Smooth muscle cell of the brain vasculature (primary cell): ENCODE measurements around the gene DHCR7.

ENCODE experiments used
- DNase-seq: peaks from one replicate; pipeline ENCODE4 v3.0.0-alpha.2; 2012; ENCODE audit warnings: low read depth, low spot score

DHCR7 gene

DNA sequence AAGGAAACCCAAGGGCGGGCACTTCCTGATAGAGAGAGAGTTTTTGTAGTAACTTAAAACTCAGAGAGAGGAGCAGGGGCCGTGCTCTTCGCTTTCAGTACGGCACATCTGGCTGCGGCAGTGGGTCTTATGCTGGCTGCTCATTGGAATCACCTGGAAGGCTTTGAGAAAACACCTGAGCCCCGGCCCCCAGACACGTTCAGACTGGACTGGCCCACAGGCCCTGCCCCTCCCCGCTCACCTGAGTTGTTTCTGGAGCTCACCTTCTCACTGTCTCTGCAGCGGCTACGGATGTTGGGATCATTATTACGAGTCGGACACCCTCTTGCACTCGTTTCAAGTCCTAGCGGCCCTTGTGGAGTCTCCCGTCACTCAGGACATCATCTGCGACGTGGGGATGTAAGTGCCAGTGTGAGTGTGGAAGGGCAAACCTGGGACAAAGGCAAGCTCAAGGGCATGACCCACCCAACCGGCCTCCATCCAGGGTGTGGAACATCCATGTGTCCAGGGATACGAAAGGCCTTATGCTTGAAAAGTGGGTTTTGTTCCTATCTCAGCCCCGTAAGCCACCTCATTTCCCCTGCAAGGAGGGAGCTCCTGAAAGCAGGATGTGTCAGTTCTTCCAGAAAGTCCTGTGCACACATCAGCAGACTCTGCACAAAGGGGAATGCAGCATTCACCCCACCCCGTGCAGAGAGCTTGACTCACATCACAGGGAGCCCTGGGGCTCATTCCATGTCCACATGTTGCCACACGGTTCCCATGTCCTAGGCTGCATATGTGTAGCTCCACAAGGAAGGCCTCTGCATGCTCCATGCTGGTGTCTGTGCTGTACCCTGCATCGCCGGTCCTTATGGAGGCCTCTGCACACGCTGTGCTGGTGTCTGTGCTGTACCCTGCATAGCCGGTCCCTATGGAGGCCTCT lies 10.2 kb upstream of the DHCR7 start:
- no peak for DNase-seq

DNA sequence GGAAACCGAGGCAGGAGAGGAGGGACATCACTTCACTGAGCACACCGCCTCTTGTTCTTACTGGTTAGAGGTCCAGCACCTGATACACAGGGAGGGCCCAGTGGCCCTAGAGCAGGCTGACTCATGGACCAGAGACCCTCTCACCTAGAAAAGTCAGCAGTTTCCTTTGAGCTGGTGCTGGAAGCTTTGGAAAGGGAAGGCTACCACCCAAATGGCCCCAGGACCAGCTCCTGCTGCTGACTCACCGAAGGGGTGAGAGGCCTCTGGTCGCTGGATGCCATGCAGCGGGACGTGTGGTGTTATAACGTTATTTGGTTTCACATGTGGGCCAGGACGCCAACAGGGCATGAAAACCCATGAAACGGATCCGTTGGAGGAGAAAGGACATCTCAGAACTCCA lies 8.6 kb upstream of the DHCR7 start:
- DNase-seq = no peak

DNA sequence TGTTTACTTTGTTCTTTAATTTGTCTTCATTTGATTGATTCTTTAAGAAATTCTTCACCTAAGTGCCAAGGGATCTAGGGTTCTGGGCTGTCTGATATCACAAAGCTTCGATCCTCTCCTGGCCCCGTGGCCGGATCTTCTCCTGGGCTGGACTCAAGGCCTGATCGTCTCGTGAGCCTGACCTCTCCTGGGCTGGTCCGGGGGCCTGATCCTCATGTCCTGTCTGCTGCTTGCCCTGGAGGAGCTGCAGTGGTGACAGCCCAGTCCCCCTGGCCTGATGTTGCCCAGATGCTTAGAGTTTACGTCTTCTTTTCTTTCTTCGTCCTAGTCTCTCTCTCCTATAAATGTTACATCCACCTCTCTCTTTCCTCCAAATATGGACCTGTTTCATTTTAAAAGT lies 8.1 kb upstream of the DHCR7 start:
- DNase-seq = no peak

DNA sequence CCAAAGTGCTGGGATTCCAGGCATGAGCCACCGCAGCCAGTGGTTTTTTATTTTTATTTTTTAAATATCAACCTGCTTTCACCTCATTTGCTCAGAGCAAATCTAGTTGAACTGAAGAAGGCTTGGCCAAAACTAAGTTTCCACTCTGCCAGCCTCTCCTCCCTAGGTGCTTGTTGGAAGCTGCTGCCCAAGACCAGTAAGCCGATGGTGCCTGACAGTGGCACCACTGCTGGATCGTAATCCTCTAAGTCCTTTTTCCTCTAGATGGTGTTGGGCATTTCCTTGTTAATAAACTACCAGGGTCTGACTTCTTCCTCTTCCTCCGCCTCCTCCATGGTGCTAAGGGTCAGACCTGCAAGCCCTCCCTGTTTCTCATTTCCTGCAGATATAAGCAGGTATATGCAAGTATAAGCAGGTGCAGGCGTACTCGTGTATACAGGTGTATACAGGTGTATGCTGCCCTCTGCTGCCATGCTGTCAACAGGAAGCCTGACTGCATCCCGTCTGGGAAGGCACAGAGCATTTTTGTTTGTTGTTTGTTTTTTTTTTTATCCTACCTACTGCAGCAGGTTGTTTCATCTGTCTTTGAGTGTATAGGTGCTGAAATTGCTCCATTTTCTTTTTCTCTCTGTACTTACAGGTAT lies 6.4 kb upstream of the DHCR7 start:
- no peak for DNase-seq

DNA sequence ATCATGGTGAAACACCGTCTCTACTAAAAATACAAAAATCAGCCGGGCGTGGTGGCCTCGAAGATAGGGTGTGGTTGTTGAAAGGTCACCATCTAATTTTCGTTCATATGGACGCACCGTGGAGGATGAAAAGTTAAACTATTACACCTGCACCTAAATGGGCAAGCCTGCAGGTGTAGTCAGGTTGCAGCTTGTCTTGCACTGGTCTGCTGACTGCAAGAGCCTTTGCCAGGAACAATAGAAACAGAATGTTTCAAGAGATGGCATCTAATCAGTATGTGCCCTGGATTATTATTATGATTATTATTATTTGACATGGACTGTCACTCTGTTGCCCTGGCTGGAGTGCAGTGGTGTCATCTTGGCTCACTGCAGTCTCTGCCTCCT lies 5.7 kb upstream of the DHCR7 start:
- DNase-seq = no peak

DNA sequence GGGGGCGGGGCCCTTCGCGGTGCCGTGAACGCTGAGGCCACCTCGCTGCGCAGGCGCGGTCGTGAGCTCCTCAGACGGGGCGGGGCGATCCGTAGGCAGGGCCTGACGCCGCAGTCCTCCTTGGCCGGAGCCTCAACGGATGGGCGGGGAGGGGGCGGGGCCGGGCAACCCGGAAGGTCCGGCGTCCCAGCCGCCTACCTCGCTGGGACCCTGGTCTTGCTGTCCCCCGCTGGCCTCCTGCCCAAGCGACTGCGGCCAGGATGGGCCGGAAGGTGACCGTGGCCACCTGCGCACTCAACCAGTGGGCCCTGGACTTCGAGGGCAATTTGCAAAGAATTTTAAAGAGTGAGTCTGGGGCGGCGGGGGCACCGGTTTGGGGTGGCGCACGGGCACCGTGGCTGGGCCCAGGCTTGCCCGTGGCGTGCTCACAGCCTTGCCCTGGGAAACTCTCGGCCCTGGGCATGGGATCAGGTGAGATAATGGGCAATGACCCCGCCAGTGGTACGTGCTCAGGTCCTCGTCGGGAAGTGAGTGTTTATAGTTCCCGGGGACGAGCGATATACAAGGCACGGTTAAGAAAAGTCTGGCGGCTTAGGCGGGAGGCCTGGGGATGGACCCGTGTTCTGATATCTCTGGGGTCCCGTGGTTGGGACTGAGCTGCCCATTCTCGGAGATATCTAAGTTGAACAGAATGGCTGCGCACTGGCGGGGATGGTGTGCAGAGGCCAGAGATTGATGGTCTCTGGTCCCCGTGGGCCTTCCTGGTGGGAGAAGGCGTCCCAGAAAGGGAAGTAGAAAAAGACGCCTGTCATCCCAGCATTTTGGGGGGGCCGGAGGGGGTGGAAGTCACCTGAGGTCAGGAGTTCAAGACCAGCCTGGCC lies 5.1 kb upstream of the DHCR7 start, which contains the start of gene NADSYN1:
Gene NADSYN1, plus strand, starts transcription at position 167 of the 881 bp plus-strand sequence. Its CDS starts 94 bp downstream, at position 261.
- peak; percentile 74 for DNase-seq

DNA sequence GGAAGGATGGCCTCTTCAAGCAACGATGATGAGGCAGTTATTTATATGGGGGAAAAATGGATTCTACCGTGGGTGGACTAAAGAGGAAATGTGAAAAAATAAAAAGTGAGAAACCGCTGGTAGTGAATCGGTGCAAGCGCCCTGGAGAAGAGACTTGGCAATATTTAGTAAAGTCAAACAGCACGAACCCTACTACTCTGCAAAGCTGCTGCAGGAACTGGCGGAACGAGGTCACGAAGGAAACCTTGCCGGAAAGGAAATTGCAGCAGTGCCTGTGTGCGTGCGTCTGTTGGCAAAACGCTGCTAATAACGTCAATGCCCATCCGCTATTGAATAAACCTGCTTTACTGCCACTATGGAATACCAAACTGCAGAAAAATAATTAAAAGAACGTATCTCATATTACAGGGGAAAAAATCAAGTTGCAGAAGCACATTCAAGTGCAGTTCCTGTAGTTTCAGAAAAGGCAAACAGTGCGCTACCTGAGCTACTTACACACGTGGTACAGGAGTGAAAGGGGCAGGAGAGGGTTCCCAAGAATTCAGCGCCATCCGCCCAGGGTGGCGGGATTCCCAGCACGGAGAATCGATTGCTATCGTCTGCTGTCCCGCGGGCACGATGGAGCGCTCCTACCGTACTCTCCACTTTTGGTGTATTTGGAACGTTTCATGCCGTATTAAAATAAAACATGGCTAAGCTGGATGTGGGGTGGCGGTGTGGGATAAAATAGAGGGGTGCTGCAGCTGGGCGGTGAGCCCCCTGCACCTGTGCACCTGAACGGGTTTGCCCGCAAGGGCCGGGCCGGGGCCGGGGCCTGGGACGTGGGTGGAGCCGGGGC lies 4.2 kb upstream of the DHCR7 start:
- no peak for DNase-seq

DNA sequence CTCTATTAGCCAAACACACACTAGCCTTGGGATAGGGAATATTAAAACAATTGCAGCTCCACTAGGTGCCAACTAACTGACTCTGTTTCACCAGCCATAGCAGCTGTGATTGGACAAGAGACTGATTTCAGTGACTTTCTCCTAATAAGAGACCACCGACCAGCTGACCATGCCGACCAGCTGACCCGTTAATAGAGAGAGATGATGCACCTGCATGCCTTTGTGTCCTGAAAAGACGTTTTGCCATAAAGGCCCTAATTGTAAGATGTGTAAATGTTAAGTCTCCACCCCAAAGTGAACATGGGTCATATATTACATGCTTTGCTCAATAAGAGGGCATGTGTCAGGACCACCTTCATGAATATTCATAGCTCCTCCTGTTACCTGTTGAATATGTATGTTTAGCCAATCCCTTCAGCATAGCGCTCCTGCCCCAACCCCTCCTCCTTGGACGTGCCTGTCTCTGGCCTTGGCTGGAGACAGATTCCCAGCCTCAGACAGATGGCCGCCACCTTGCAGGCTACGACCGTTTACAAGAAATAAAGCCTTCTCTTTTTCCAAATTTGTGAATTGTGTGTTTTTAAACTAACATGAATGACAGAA lies 3.5 kb upstream of the DHCR7 start:
- DNase-seq = no peak

DNA sequence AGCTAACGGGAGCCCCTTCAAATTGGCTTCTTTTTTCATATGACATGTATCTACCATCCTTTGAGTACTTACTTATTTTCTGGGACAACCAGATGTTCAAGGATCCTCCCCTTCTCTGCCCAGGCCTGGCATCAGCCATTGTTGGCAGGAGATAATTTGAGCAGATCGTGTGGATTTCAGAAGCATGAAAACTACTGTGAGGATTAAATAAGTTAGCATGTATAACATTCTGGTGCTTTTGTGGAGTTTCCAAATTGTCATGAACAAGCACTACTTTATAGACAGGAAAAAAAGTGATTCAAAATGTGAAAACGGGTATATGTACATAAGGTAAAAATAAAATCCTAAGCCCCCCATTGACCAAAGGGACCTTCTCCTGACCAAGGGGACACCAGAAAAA lies 2.7 kb upstream of the DHCR7 start:
- DNase-seq = no peak

DNA sequence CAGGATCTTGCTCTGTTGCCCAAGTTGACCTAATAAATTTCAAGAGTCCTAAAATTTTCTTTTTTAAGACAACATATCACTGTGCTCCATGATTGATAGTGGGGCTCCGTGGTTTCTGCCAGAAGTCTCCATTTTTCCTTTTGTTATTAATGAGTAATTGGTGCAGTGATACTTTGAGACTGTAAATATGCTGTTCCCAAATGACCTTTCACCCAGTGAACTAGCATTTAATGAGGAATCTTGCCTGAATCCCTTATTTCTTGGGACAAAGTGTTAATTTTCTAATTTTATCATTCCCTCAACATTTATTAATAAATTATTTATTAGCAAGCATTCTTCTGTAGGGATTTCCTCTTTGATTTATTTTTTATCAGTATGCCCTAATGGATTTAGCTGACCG lies 2.3 kb upstream of the DHCR7 start:
- DNase-seq = no peak

DNA sequence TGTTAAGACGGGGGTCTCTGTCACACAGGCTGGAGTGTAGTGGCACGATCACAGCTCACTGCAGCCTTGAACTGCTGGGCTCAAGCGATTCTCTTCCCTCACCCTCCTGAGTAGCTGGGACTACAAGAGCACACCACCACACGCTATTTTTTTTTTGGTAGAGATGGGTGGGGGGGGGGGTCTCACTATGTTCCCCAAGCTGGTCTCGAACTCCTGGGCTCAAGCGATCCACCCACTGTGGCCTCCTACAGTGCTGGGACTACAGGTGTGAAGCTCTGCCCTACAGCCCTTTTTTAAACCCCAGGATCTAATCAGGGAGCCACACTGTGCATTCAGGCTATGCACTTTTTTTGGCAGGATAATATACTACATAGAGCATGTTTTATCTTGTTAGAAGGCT lies 1.4 kb upstream of the DHCR7 start:
- no peak for DNase-seq

DNA sequence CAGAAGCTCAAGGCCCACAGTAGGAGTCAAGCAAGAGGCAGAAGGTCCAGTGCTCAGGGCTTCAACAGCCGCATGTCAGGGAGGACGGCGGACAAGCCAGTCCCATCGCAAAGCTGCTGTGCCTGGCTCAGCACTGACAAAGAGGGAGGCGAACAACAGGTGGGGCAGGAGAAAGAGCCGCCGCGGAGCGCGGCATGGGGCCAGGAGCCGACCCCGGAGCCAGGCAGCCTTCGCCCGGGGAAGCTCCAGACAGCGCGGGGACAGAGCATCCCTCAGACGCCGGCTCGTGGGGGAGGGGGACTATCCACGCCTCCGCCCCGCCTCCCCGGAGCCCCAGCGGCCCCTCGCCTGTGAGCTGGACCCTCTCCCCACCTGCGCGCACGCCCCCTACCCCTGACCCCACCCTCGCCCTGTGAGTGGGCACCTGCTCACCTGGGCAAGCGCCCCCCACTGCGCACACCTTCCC lies 369 bp downstream of the DHCR7 start:
- DNase-seq = no peak

DNA sequence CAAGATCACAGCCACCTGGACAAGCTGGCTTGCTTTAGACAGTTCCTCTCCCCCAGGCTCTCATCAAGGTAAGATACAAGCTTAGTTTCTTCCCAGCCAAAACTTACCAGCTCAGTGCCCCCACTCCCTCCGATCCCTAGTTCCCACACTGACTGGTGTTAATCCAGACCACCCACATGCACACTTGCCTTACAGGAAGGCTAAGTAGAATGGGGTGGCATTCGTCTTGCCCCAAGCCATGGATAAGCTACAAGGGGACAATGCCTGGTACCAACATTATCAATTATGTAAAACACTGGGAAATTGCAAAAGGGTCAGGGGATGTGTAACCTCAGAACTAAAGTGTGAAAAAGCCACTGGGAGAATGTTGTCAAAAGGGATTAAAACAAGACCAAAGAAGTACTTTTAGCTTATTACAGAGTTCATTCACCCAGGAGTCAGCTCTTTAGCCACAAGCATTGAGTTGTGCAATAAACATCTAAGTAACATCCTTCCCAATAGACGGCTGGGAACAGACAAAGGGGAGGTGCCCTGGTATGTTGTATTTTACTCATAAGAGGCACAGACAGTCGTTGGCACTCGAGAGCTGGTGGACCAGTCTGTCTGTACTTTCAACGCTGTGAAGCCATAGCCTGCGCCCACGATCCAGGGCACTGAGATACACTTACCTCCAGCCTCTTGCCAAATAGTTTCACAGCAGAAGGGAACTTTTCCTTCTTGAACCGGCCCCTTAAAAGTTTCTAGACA lies 1.1 kb downstream of the DHCR7 start:
- no peak for DNase-seq

DNA sequence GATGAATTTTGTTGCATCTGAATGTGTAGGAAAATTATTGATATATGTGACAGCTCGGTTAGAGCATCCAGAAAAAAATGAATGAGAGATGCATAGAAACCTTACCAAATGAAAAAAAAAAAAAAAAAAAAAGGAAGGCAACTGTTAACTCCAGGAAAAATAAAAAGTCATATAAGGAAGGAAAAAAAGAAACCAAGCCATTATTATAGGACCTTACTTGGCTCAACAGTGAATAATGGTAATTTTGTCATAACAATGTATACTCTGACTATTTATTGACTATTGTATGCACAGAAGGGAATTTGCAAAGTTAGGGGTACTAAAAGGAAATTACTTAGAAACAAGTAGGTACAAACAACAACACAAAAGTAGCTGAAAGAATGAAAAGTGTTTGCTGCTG lies 2.0 kb downstream of the DHCR7 start:
- DNase-seq = no peak

DNA sequence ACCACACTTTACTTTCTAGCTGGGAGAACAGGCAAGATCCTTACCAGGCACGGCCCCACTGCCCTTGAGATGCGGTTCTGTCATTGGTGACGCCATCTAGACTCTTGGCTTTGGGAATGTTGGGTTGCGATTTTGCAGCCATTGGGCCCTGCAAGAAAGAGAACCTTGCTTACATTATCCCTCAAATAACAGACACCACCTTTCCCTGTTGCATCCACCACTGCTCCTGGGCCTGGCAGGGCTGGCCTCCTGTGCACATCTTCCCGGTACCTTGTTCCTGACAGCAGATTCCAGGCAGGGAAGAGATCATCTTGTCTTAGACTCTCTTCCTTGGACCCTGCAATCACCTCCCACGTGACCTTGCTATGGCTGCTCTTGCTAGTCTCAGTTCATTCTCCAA lies 3.4 kb downstream of the DHCR7 start:
- DNase-seq = no peak

DNA sequence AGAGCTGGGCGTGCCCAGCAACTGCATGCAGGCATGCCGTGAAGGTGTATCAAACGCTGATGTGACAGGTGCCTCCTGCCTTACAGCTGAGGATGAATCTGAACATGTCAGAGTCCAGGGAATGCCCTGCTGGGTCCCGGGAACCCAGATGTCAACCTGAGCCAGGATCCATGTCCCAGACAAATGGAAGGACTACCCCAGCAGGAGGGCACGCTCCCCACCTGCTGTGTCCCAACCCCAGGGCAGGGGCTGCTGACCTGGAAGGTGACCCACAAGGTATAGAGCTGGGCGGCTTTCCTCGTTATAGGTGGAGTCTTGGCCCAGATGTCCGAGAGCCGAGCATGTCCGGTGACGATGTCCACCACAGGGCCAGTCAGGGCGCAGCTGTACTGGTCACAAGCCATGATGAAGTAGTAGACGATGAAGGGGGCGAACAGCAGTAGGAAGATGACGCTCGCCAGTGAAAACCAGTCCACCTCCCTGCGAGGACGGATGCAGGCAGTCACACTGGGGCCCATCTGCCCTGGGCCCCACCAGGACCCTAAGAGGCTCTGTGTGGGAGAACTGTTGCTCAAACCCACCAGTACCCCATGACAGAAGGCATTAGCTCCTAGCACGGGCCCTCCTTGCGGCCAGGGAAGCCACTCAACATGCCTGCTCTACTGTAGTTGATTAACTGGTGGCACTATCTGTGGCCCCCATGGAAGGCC lies 4.3 kb downstream of the DHCR7 start:
- DNase-seq = no peak

DNA sequence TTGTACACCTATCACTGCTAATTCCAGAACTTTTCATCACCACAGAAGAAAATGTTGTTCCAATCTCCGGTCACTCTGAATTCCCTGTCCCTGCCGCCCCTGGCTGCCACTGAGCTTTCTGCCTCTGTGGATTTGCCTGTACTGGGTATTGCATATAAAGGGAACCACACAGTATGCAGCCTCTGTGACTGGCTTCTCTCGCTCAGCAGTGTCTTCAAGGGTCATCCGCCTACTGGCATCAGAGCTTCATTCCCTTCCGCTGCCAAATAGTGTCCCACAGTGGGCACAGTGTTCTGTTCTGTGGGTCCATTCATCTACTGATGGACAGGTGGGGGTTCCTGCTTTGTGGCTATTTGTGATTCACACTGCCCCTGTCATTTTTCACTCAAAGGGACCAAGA lies 5.3 kb downstream of the DHCR7 start:
- no peak for DNase-seq

DNA sequence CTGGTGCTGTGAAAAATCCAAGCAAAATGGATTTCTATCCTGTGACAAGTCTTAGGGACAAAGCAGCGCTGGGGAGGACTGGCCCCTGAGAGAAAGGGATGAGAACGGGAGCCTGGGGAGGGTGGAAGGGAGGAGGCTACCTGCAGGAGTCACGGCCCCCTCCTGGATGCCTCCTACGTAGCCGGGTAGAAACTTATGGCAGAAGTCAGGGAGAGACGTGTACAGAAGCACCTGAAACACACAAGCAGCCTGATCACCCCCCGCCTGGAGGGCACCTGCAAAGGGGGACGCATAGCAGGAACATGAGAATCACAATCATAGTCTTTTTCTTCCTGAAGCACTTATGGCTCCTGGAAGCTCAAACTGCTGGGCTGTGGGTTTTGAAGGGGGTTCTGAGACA lies 6.1 kb downstream of the DHCR7 start:
- no peak for DNase-seq

DNA sequence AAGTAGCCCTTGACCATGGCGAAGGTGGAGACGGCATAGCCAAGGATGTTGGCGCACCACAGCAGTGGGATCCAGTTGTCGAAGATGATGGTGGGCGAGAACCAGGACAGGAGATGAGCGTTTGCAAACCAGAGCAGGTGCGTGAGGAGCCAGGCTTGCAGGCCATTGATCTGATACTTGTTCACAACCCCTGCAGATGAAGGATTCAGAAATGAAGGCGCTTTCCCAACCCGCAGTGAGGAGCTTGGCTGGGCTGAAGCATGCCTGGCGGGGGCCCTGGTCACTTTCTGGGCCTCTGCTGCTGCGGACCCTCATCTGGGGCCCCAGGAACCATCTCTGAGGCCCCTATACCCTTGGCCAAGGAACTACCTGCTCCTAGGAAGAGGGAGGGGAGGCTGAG lies 6.9 kb downstream of the DHCR7 start:
- DNase-seq = no peak
